Sigmoid colon (tissue), 4 donors: ENCODE data around the gene HIRA.

Experiments used
- CTCF ChIP-seq, 4 experiments: fragments of 450-650 bp in 3 of 4; fragments of 200-600 bp in 1 of 4; IDR thresholded peaks; one replicate each; pipeline ENCODE4 v1.5.1; 2016 to 2019; ENCODE audit warnings: antibody characterized with exemption in 4 of 4, mild to moderate bottlenecking in 3 of 4, moderate library complexity in 2 of 4
- POLR2AphosphoS5 ChIP-seq, 4 donors: sonication (generic); formaldehyde crosslinking; IDR thresholded peaks; one replicate each; pipeline ENCODE4 v1.6.1; 2017; ENCODE audit warnings: antibody characterized with exemption in 4 of 4

GRCh38 chr22:19464546-19464945 is 33.0 kb upstream of the HIRA start:
- TF ChIP-seq CTCF (IDR thresholded peaks at IDR 0.05) = no peak
- no peak for TF ChIP-seq POLR2AphosphoS5 (IDR thresholded peaks at IDR 0.05)
